RWPE2 (cell line): Measurements from ENCODE around the gene CKS2.

ENCODE experiments used
- ATAC-seq: fragments of 200-7000 bp; cut with Tn5 transposase; 3 replicates; pipeline ENCODE4 v1.9.1; 2021; ENCODE audit warnings: low read depth
- DNase-seq: peaks from one replicate; pipeline ENCODE4 v3.0.0-alpha.2; 2020; ENCODE audit warnings: low spot score
- H3K27ac ChIP-seq: fragments of 450-650 bp; 2 replicates; pipeline ENCODE4 v1.5.1; 2017; ENCODE audit warnings: mild to moderate bottlenecking; ENCODE audit not compliant: poor library complexity, severe bottlenecking
- H3K27me3 ChIP-seq: fragments of 250-450 bp; sonication (Bioruptor Pico); 2 replicates; pipeline ENCODE4 v1.5.1; 2021; ENCODE audit warnings: mild to moderate bottlenecking, moderate library complexity; ENCODE audit not compliant: insufficient read depth, poor library complexity, severe bottlenecking
- H3K36me3 ChIP-seq: fragments of 250-450 bp; sonication (Bioruptor Pico); 2 replicates; pipeline ENCODE4 v1.5.1; 2020; ENCODE audit warnings: low read depth, mild to moderate bottlenecking, moderate library complexity
- H3K4me1 ChIP-seq: fragments of 250-450 bp; sonication (Bioruptor Pico); 2 replicates; pipeline ENCODE4 v1.5.1; 2021; ENCODE audit warnings: mild to moderate bottlenecking, moderate library complexity; ENCODE audit not compliant: insufficient read depth, poor library complexity, severe bottlenecking
- H3K4me3 ChIP-seq: fragments of 250-450 bp; sonication (Bioruptor Pico); 2 replicates; pipeline ENCODE4 v1.5.1; 2021; ENCODE audit warnings: mild to moderate bottlenecking, moderate library complexity; ENCODE audit not compliant: severe bottlenecking
- H3K9me3 ChIP-seq: fragments of 250-450 bp; sonication (Bioruptor Pico); 2 replicates; pipeline ENCODE4 v1.5.1; 2021; ENCODE audit warnings: mild to moderate bottlenecking, moderate library complexity; ENCODE audit not compliant: severe bottlenecking
- CTCF ChIP-seq: fragments of 450-650 bp; IDR thresholded peaks from one replicate; pipeline ENCODE4 v1.5.1; 2017; ENCODE audit warnings: mild to moderate bottlenecking, moderate library complexity; ENCODE audit not compliant: poor library complexity, severe bottlenecking

Gene CKS2

GRCh38 chr9:89363311-89363670 lies 52.3 kb downstream of the CKS2 start:
- Histone ChIP-seq H3K4me1 (no peaks in the 10 kb centered on the region), H3K27me3 (no peaks in the 10 kb centered on the region), H3K27ac (no peak overlapping the region), H3K9me3 (no peaks in the 10 kb centered on the region), H3K4me3 (no peak overlapping the region), H3K36me3 (peaks cover 35% of the 10 kb centered on the region)
- ATAC-seq (no peak), DNase-seq (no peak)
- TF ChIP-seq CTCF = no peak

DNA sequence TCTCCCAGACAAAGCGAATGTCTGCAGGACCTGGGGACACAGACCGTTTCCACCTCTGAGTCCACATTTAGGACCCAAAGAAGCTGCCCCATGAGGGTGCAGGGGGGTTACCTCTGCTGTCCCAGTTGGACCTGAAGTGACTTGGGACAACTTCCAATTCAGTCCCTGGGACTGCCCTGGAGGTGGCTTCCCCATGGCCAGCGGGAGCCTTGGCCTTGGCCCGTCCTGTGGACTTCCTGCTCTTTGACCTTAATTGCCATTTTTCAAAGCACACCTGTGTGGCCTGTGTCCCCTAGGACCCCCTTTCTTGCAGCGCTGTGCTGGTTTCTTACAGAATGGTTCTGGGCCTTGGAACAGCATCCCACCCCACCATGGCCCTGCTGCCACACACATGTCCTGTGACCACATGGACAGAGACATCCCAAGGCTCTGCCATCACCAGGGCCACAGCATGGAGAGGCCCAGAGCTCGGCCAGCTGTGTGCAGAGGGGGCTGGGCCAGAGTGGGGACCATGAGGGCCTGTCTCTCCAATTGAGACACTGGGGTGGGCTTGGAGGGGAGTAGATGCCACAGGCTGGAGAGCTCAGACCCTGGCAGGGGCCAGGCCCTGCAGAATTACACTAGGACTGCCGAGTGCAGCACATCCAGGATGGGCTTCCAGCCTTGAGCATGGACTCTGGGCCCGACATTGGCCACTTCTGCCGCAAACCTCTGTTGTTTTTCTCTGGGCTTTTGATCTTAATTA lies 53.1 kb downstream of the CKS2 start:
- no peak for DNase-seq
- TF ChIP-seq CTCF = no peak
- Histone ChIP-seq H3K27ac (no peak overlapping the region), H3K9me3 (no peaks in the 10 kb centered on the region), H3K4me1 (no peaks in the 10 kb centered on the region), H3K36me3 (peaks cover 27% of the 10 kb centered on the region), H3K27me3 (no peaks in the 10 kb centered on the region), H3K4me3 (no peak overlapping the region)
- 0 out of 3 replicates have a peak, but pooled peaks have one; percentile 5 for ATAC-seq

GRCh38 chr9:89364666-89365531 lies 53.9 kb downstream of the CKS2 start:
- H3K4me1 ChIP-seq = no peaks in the 10 kb centered on the region
- no peak for TF ChIP-seq CTCF
- no peaks in the 10 kb centered on the region for H3K27me3 ChIP-seq
- peak; percentile 23 for DNase-seq
- H3K27ac ChIP-seq = no peak overlapping the region
- no peak overlapping the region for H3K4me3 ChIP-seq
- no peaks in the 10 kb centered on the region for H3K9me3 ChIP-seq
- peaks cover 19% of the 10 kb centered on the region for H3K36me3 ChIP-seq
- 0 out of 3 replicates have a peak, but pooled peaks have one; percentile 21 for ATAC-seq

DNA sequence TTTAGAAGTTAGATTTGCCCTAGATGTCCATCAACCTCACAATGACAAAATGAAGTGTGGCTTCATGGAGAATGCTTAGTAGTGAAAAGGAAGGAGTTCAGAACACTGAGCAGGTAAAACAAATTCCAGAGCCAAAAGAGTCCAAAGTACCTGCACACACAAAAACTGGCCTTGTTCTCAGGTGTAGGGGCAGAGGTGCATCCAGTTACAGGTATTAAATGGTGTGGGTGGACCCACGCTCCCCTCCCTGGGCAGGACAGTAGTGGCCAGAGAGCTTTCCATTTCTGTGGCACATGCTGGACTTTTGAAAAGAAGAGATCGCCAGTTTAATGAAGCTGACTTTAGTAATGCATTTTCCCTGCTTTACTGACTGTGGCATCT lies 54.5 kb downstream of the CKS2 start:
- H3K4me3 ChIP-seq = no peak overlapping the region
- TF ChIP-seq CTCF = no peak
- no peak for ATAC-seq
- H3K27ac ChIP-seq = no peak overlapping the region
- H3K9me3 ChIP-seq = no peaks in the 10 kb centered on the region
- no peaks in the 10 kb centered on the region for H3K4me1 ChIP-seq
- peaks cover 13% of the 10 kb centered on the region for H3K36me3 ChIP-seq
- DNase-seq = peak; percentile 22
- no peaks in the 10 kb centered on the region for H3K27me3 ChIP-seq
